22Rv1 (cell line): ENCODE data around the gene GPR142.

ENCODE experiments used
- ZFX ChIP-seq: fragments of 450-650 bp; IDR thresholded peaks from 2 replicates; pipeline ENCODE4 v1.6.1; 2017; ENCODE audit warnings: antibody characterized with exemption, borderline replicate concordance
- TF ChIP-seq, protein P1 (sequence below): fragments of 450-650 bp; IDR thresholded peaks from 2 replicates; pipeline ENCODE4 v1.5.1; 2017; ENCODE audit warnings: mild to moderate bottlenecking

DNA sequence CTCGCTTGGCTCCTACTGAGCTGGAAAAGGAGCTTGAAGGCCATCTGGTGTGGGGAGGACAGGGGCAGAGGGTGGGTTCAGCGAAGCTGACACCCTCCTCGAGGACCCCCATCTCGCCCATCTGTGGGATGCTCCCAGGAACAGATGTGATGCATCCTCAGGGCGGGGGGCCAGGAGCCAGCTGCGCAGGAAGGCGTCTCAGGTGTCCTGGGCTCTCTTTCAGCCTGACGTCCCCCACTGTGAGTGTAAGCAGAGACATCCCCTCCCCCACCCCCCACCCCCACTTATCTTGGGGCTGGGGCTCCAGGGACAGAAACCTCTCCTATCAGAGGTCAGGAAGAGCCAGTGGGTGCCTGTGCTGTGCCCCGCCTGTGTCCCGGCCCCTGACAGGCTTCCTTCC lies 25.1 kb upstream of the GPR142 start:
- TF ChIP-seq, protein P1, sequence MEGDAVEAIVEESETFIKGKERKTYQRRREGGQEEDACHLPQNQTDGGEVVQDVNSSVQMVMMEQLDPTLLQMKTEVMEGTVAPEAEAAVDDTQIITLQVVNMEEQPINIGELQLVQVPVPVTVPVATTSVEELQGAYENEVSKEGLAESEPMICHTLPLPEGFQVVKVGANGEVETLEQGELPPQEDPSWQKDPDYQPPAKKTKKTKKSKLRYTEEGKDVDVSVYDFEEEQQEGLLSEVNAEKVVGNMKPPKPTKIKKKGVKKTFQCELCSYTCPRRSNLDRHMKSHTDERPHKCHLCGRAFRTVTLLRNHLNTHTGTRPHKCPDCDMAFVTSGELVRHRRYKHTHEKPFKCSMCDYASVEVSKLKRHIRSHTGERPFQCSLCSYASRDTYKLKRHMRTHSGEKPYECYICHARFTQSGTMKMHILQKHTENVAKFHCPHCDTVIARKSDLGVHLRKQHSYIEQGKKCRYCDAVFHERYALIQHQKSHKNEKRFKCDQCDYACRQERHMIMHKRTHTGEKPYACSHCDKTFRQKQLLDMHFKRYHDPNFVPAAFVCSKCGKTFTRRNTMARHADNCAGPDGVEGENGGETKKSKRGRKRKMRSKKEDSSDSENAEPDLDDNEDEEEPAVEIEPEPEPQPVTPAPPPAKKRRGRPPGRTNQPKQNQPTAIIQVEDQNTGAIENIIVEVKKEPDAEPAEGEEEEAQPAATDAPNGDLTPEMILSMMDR: no peak
- TF ChIP-seq ZFX: no peak
